DMS53 (cell line): ENCODE data around the gene PLCB1.
A peak's percentile ranks its signal among the peaks of the same experiment; 100 is the strongest.
"Not testable (repeated sequence)": the region's sequence is repeated elsewhere in the genome, so short reads cannot be mapped to it uniquely, and the experiment has no call there.

Experiments
- DNase-seq: peaks from one replicate; lab custom pipeline; 2025; lab: John Stamatoyannopoulos, UW

The PLCB1 gene

DNA sequence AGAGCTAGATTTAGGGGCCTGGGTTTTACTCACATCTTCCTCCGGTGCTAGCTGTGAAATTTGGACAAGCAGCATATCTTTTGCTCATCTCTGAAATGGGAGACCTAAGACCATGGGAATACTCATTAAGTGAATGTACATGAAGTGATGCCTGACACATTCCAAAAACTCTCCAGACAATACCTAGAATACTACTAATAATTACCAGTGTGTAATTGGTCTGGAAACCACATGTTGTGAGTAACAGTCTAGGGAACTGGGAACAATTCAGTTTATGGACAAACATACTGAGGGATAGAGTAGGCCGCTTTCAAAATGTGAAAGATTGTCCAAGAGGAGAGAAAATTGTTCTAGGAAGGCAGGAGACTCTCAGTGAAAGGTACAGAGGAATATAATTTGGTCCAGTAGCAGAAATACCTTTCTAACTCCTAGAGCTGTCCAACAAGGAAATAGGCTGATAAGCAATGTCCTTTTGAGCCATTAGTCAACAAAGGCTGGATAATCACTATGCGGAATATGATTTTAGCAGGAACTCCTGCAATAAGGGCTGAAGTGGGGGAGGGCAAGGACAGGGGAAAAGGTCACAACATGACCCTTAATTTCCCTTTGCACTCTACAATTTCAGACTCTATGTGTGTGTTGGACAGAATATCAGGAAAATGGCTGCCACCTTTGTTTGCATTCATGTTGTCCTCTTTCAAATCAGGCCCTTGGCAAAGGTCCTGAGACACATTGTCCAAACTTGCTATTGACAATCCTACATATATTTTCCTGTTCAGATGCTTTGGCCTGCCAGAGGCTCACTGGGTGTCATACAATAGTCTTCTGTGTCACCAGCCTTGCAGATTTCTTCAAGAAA, 315.4 kb downstream of the PLCB1 start:
- DNase-seq: peak; percentile 12

DNA sequence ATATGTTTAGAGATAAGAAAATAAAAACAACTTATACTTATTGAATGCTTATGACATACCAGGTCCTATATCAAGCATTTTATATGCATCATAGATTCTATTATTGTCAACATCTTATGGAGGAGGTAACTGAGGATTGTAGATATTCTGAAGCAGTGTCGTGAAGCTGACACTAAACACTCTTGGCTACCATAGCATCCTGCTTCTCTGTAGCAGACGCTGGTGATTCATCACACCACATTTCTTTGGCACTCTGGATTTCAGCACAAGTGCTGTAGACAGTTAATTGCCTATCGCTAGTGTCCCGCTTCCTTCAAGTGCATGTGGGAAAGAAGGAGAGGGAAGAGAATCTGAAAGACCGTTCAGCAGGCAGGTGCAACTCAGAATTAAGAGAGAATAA, 317.1 kb downstream of the PLCB1 start:
- peak; percentile 3 for DNase-seq

DNA sequence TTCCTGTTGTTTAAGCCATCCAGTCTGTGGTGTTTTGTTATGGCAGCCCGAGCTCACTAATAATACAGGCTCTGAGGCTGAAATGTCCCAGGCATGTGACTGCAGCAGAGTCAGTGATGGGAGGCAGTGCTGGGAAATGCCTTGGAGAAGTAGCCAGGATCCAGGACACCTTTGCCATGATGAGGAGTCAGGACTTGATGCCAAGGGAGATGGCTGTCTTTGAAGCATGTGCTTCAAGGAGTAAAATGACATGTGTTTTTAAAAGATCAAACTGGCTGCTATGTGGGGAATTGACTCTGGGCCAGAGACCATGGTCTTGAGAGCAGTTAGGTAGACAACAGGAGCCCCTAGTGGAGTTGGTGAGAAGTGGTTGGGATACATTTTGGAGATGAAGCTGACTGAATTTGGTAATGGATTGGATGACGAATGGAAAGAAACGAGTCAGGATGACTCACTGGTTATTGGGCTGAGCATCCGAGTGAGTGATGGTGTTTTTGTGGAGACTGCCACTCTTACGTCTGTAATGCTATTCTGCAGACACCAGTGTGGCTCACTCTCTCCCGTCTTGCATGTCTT, 322.2 kb downstream of the PLCB1 start:
- peak; percentile 31 for DNase-seq

DNA sequence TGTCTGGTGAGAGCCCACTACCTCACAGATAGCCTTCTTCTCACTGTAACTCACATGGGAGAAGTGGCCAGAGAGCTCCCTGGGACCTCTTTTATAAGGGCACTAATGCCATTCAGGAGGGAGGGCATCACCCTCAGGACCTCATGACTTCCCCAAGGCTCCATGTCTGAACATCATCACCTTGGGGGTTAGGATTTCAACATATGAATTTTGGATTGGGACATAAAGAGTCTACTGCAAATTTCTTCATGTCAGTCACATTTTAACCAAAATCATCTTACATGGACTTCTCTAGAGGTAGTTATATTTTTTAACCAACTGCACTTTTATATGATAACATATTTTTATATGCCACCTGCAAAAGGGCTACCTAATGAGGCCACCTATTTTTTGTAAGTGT, 324.7 kb downstream of the PLCB1 start:
- DNase-seq: no peak

DNA sequence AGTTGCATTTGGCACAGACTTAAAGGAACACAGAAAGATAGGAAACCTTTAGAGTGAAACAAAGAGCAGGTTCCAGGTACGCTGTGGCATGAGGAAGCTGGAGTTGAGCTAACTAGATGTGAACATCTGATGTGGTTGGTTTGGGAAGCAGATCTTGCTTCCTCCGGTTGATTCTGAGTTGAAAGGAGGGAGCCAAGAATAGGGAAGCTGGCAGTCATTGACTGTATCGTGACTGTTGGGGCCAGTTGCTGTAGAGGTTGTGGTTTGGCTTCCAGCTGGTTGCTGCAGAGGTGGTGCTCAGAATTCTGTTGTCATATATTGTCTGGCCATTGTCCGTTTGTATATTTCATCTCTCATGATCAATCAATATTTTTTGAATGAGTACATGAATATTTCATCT, 325.9 kb downstream of the PLCB1 start:
- no peak for DNase-seq

DNA sequence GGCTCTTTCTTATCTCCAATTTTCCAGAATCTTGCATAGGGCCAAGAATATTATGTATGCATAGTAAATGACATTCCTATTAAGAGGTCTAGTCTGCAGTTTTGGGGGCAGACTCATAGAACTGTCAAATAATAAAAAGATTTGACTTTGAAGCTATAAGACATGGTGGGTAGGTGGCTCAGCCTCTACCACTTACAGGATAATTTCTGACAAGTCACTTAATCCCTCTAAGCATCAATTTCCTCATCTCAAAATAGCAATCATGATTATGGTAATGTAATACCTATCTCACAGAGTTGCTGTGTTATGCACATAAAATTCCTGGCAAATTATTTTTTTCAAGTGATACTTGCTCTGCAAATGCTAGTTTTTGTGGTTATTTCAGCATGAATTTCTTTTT, 329.1 kb downstream of the PLCB1 start:
- DNase-seq: no peak

DNA sequence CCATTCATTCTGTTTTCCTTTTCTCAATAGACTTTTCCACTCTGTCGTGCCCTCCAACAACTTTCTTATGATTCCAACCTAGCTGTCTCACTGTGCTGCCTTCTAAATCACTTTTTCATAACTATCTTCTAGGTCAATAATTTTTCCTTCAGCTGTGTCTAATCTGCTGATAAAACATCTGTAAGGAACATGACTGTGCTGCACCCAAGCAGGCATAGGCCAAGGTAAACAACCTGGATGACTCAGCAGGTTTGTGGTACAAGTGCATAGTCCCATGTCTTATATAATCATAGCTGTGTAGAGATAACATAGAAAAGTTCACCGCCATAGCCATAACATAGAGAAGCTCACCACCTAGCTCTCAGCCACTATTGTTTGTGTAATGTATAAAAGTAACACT, 332.3 kb downstream of the PLCB1 start:
- DNase-seq: peak; percentile 53

DNA sequence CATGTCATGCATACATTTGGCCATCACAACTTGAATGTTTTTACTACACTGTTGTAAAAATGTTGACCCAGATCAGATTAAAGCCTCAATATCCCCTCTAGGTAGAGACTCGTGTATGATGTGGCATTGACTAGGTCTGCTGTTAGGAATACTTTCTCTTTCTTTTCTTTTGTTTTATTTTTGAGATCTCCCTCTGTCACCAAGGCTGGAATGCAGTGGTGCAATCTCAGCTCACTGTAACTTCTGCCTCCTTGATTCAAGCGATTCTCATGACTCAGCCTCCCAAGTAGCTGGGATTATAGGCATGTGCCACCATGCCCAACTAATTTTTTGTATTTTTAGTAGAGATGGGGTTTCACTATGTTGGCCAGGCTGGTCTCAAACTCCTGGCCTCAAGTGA, 334.7 kb downstream of the PLCB1 start:
- DNase-seq: not testable (repeated sequence)

DNA sequence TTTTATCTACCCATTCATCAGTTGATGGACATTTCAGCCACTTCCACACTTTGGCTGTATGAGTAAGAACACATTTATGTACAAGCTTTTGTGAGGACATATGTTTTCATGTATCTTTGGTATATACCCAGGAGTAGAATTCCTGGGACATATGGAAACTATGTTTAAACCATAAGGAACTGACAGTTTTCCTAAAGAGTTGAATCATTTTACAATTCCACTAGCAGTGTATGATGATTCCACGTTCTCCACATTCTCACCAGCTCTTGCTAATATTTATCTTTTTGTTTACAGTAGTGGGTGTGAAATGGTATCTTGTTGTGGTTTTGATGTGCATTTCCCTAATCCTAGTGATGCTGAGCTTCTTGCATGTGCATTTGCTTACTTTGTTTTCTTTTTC, 338.1 kb downstream of the PLCB1 start:
- no peak for DNase-seq

DNA sequence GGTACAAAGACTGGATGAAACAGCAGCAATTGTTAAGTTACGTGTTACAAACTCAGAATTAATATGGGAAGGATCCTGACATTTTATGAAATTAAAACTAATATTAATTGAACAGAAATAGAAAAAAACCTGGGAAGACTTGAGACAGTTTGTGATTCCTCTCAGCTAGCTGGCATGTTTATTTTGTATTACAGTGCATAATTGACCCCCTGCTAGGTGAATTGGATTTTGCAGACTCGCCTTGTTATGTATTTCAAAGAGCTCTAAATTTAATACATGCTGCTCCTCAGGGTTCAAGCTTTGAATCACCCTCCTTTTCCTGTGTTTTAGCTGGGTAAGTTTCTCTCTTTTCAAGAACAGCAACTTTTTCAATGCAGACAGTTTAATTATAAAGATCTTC, 339.4 kb downstream of the PLCB1 start:
- no peak for DNase-seq

DNA sequence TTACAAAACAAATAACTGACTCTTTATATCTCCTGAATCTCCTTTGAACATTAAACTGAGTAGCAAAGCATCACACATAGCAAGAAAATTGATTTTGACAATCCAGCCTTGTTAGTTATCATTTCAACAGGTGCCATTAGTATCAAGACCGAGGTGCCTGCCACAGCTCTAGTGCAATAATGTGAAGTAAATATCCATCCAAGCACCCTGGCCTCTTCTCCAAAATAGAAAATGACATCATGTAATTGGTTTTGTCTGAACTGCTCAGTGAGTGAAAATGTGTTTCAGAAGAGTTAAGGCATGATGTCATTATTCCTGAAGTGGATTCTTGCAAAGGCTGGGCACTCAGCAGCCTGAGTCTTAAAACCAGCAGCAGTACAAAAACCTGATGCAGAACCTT, 341.4 kb downstream of the PLCB1 start:
- DNase-seq: peak; percentile 36

DNA sequence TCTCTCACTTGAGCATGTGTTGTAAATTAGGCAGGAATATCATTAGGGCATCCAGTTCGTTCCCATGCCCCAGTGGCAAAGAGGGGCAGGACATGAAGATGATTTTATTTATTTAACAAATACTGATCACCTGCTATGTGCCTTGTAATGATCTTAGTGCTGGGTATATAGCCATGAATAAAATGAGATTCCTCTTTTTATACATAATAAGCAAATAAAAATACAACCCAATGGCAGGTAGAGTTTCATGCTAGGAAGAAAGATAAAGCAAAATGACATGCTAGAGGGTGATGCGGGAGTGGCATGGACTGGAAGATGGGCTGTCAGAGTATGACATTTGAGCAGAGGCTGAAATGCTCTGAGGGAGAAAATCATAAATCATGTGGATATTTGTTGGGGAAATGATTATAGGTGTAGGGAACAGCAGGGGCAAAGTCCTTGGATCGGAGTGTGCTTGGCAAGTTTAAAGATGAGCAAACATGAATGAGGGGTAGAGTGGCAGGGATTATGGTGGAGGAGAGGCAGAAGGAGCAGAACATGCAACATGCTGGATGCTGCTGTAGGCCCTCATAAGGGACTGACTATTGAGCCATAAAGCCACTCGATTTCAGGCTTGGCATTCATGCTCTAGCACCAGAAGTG, 342.1 kb downstream of the PLCB1 start:
- no peak for DNase-seq

DNA sequence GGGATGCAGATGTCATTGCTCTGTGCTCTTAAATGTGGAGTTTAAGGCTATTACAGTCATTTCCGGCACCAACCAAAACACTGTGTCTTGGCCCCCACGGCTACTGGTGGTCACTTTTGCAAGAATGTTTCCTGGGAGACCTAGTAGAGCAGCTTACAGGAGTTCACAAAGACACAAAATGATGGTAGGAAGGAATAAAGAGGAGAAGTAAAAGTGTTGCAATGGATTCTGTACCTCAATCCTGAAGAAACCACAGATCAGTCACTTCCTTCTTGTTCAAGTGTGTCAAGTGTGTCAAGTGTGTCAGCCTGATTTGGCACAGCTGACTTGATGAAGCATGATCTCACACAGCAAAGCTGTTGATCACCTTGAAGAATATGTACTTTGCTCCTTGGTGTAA, 344.0 kb downstream of the PLCB1 start:
- DNase-seq: peak; percentile 22

DNA sequence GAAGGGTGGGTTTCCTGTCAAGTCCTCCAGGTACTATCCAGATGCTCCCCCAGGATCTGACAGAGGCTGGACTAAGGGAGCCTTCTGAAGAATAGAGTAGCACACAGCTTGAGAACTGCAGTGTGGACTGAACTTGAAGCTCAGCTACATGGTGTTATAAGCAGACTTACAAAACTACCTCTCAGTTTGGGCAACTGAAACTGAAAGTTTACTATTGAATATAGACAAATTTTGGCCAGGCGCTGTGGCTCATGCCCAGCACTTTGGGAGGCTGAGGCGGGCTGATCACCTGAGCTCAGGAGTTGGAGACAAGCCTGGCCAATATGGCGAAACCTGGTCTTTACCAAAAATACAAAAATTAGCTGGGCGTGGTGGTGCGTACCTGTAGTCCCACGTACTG, 348.5 kb downstream of the PLCB1 start:
- DNase-seq: no peak

DNA sequence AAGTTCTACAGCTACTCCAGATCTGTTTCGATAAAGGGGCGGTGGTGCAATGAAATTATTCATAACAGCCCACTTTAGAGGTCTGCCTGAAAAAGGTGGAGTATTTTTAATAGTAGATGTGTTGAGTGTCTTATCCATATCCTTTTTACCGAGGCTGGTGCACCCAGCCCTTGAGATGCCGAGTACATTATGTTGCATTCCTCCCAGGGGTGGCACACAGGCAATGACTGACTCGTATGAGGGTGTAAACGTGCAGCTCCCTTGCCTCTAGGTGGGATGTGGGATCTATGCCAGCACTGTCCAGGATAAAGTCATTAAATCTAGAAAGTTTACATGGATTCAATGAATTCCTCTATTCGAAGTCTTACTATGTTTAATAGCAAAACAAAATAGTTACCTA, 355.6 kb downstream of the PLCB1 start:
- DNase-seq: no peak

DNA sequence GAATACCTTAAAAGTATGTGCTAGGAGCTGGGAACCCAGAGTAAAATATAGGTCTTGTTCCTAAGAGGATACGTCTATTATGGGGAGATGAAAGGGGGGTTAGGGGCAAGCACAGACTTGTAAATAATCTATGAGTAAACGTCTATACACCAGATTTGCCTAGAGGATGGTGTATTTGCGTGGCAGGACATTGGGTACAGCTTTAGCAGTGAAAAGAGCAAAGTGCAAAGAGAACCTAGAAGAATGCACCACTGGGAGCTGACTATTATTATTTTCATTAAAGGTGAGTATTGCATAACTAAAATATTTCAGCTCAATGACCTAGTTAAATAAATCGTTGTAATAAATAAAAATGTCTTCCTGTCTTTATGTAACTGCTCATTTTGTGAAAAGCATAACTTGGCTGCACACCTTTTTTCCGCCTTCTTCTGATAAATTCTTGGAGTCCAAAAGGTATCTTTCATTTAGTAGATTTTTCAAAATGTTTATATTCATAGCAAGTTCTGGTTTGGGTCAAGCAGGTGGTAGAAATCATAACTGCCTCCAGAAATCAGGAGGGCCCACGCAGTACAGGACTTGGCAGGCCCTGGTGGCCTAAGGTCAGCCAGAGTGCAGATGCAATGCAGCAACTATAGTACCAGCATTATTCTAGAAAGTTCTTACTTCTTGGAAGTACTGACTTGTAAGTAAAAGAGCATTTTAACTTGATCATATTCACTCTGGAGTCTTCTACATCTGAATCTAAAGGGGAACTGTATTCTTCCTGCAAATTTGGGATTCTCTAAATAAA, 357.2 kb downstream of the PLCB1 start:
- no peak for DNase-seq

DNA sequence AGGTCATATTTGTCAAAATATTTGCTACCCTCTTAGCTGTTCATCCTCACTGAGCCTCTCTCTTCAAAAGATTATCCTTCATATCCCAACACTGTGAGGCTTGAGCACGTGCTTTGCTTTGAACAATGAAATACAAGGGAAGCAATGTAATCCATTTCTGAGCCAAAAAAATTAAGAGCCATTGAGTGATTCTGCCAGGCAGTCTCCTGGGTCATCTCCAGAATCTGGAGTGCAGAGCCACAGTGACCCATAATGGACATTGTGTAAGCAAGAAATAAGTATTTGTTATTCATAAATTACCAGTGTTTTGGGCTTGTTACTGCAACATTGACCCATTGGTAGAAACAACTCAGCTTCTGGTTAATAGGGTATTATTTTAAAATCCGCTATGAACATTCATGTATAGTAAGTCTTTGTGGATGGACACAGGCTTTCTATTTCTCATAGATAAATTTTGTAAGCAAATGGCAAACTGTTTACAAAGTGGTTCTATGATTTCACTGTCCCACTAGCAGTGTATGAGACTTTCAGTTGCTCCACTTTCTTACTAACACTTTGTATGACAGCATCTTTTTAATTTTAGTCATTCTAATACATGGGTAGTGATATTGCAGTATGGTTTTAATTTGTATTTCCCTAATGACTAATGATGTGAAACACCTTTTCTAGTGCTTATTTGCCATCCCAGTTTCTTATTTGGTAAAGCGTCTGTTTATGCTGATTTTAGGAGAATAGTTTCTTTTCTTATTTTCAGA, 358.2 kb downstream of the PLCB1 start:
- no peak for DNase-seq

DNA sequence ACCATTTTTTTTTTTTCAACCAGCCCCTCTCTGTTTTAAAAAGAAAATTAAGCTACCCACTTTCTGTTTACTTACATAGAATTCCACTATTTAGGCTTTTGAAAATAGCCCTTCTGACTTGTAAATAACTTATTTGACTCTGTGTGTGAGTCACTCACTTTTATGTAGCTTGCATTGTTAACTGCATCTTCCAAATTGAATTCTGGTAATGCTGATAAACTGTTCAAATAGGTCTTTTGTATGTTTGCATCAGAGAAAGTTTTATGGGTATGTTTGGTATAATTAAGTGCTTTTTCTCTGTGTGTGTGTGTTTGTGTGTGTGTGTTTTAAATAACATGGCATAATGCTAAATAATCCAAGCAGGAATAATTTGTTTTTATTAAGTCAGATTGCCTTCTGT, 360.1 kb downstream of the PLCB1 start:
- DNase-seq: no peak

DNA sequence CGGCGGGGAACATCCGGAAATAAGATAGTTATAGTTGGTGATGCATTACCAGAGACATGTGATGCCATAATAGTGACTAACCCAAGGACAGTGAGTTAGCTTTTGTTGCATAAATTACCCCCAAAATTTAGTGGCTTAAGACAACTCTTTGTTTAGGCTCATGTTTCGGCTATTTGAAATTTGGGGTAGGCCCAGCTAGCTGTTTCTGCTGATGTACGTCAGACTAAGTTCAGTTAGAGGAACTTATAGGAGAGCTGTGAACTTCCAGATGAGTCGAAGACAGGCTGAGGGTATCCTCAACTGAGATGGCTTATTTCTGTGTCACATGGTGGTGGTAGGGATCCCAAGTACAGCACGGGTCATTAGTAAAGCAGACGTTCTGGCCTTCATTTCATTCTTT, 366.5 kb downstream of the PLCB1 start:
- DNase-seq: no peak

DNA sequence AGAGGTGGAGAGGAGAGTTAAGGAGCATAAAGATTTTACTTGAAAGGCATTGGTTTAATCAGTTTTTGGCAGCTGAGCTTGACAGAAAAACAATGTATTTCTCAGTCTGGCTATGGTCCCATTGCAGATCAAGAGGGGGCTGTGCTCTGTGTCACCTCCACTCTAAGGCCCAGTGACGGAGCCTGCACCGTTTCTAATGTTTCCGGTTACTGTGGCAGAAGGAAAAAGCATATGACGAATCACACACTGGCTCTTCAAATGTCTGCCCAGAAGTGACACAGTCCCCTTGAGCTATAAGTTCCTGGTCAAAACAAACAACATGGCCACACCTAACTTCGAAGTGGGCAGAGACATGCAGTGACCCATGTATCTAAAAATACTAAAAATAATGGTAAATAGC, 372.0 kb downstream of the PLCB1 start:
- no peak for DNase-seq

DNA sequence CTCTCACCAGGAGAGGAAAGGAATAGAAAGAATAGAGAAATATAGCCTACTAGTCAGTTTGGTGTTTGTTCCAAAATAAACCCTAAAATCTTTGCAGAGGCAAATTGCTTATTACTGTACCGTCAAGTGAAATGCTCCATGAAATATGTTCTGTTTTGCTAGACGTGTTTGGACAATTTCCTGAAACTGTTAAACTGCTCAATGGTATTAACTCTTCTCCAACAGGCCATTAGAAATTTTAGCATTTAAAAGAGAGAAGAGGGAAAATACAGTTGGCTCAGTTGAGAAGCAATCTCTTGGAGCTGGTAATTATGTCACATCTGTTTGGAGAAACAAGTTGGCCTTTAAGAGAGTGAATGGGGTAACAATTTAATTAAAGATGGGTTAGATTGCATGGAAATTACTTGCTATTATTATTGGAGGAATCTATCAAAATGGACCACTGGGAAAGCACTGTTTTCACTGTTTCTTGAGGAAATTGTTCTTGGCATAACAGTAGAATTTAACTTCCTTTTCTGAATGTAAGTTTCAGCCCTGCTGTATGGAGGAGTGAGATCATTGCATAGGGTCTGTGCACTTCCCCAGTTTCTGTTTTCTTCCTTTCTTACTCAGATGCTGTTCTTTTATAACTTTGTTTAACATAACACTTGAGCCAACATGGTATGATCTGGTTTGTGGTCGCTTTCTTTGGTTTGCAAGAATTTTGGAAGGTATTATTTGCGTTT, 373.6 kb downstream of the PLCB1 start:
- DNase-seq: no peak
